ENCODE results near the gene CCDC154. TPM values are rescaled to one million over a fixed set of nuclear protein-coding genes. Genes with fewer than 3 reads are reported as not detected.

Gene CCDC154
- total and polyA plus RNA-seq, 10 of the 15 experiments (the other 5 are each of a cell fraction or from before 2014, with no cell fraction given) = 0.06 to 0.26 (median 0.25) TPM; not detected in 7

DNA sequence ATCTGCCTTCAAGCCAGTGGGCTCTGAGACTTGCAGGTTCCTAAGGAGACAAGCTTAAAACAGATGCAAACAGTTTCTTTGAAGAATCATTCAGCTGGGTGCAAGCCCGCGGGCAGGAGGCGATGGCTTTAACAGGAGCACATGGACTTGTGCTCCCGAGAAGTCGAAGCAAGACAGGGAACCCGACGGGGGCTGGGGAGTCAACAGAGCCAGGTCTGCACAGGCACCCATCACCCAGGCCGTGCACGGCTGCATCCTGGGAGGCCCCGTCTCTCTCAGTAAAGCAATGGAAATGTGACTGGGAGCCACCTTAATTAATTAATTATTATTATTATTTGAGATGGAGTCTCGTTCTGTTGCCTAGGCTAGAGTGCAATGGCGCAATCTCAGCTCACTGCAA is 44.7 kb upstream of the CCDC154 start:
- Histone ChIP-seq H3K79me2 (ENCODE audit: control insufficient read depth, insufficient read depth, low read length) (peaks cover 9% of the 10 kb centered on the region), H3K36me3 (ENCODE audit: control insufficient read depth in 2 of 2, insufficient read depth in 2 of 2, low read length in 1 of 2) (no peaks in the 10 kb centered on the region), H3K9ac (ENCODE audit: control insufficient read depth, insufficient read depth, low read length) (no peak overlapping the region), H3K9me3 (replicated peaks; ENCODE audit: control insufficient read depth, insufficient read depth, low read length) (no peaks in the 10 kb centered on the region), H3K27ac (ENCODE audit: control insufficient read depth, insufficient read depth) (no peak overlapping the region), H3K4me3 (no peak overlapping the region), H4K20me1 (ENCODE audit: control insufficient read depth, insufficient read depth) (no peaks in the 10 kb centered on the region), H2AFZ (ENCODE audit: control insufficient read depth, low read depth, low read length) (no peak overlapping the region), H3K4me2 (ENCODE audit: control insufficient read depth, insufficient read depth) (no peak overlapping the region), H3K4me1 (ENCODE audit: control insufficient read depth, insufficient read depth, low read length) (peaks cover 2% of the 10 kb centered on the region), H3K27me3 (replicated peaks in 1 of 2; ENCODE audit: control insufficient read depth in 2 of 2, insufficient read depth in 2 of 2, low read length in 1 of 2) (no peaks in the 10 kb centered on the region)
- in situ Hi-C loops (cut with MboI) (no loop called here), intact Hi-C loops (cut with micrococcal nuclease; ENCODE audit: unreplicated experiment) (no loop called here)
- DNase-seq (ENCODE audit: low read depth, low spot score) (no peak), ATAC-seq (no peak), FAIRE-seq (no peak)
- ChIA-PET SMC1A (ENCODE audit: uncharacterized antibody, unreplicated experiment) (no interaction called here), POLR2A (no interaction called here), CTCF (no interaction called here), RAD21 (ENCODE audit: unreplicated experiment) (no interaction called here)
- TF ChIP-seq MXI1 (IDR thresholded peaks at IDR 0.05; ENCODE audit: low read depth, low read length) (no peak), ASH2L (IDR thresholded peaks at IDR 0.05; ENCODE audit: borderline replicate concordance, low read depth) (no peak), CREB1 (IDR thresholded peaks at IDR 0.05; ENCODE audit: low read depth) (no peak), JUNB (IDR thresholded peaks at IDR 0.05) (no peak), LARP7 (IDR thresholded peaks at IDR 0.05) (no peak), SMAD1 (IDR thresholded peaks at IDR 0.05; ENCODE audit: low read depth, partially characterized antibody) (no peak), NFYA (IDR thresholded peaks at IDR 0.05; ENCODE audit: borderline replicate concordance, low read depth, low read length) (no peak), TCF3 (IDR thresholded peaks at IDR 0.05; ENCODE audit: borderline replicate concordance, insufficient read depth, low read depth, low read length) (no peak), STAT1 (conservative IDR thresholded peaks at IDR 0.05) (no peak), HDGF (IDR thresholded peaks at IDR 0.05) (no peak), NRF1 (conservative IDR thresholded peaks at IDR 0.05; ENCODE audit: low read depth, low read length) (no peak), SMARCA5 (IDR thresholded peaks at IDR 0.05) (no peak), WRNIP1 (IDR thresholded peaks at IDR 0.05; ENCODE audit: borderline replicate concordance, low read depth, low read length) (no peak)
- TF ChIP-seq, protein P1, sequence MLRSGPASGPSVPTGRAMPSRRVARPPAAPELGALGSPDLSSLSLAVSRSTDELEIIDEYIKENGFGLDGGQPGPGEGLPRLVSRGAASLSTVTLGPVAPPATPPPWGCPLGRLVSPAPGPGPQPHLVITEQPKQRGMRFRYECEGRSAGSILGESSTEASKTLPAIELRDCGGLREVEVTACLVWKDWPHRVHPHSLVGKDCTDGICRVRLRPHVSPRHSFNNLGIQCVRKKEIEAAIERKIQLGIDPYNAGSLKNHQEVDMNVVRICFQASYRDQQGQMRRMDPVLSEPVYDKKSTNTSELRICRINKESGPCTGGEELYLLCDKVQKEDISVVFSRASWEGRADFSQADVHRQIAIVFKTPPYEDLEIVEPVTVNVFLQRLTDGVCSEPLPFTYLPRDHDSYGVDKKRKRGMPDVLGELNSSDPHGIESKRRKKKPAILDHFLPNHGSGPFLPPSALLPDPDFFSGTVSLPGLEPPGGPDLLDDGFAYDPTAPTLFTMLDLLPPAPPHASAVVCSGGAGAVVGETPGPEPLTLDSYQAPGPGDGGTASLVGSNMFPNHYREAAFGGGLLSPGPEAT (IDR thresholded peaks at IDR 0.05; ENCODE audit: low read depth) = no peak
- TF ChIP-seq, protein P2, sequence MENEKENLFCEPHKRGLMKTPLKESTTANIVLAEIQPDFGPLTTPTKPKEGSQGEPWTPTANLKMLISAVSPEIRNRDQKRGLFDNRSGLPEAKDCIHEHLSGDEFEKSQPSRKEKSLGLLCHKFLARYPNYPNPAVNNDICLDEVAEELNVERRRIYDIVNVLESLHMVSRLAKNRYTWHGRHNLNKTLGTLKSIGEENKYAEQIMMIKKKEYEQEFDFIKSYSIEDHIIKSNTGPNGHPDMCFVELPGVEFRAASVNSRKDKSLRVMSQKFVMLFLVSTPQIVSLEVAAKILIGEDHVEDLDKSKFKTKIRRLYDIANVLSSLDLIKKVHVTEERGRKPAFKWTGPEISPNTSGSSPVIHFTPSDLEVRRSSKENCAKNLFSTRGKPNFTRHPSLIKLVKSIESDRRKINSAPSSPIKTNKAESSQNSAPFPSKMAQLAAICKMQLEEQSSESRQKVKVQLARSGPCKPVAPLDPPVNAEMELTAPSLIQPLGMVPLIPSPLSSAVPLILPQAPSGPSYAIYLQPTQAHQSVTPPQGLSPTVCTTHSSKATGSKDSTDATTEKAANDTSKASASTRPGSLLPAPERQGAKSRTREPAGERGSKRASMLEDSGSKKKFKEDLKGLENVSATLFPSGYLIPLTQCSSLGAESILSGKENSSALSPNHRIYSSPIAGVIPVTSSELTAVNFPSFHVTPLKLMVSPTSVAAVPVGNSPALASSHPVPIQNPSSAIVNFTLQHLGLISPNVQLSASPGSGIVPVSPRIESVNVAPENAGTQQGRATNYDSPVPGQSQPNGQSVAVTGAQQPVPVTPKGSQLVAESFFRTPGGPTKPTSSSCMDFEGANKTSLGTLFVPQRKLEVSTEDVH (IDR thresholded peaks at IDR 0.05; ENCODE audit: low read depth, partially characterized antibody) = no peak
- TF ChIP-seq, protein P3, sequence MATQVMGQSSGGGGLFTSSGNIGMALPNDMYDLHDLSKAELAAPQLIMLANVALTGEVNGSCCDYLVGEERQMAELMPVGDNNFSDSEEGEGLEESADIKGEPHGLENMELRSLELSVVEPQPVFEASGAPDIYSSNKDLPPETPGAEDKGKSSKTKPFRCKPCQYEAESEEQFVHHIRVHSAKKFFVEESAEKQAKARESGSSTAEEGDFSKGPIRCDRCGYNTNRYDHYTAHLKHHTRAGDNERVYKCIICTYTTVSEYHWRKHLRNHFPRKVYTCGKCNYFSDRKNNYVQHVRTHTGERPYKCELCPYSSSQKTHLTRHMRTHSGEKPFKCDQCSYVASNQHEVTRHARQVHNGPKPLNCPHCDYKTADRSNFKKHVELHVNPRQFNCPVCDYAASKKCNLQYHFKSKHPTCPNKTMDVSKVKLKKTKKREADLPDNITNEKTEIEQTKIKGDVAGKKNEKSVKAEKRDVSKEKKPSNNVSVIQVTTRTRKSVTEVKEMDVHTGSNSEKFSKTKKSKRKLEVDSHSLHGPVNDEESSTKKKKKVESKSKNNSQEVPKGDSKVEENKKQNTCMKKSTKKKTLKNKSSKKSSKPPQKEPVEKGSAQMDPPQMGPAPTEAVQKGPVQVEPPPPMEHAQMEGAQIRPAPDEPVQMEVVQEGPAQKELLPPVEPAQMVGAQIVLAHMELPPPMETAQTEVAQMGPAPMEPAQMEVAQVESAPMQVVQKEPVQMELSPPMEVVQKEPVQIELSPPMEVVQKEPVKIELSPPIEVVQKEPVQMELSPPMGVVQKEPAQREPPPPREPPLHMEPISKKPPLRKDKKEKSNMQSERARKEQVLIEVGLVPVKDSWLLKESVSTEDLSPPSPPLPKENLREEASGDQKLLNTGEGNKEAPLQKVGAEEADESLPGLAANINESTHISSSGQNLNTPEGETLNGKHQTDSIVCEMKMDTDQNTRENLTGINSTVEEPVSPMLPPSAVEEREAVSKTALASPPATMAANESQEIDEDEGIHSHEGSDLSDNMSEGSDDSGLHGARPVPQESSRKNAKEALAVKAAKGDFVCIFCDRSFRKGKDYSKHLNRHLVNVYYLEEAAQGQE (IDR thresholded peaks at IDR 0.05; ENCODE audit: low read depth, low read length) = no peak
- TF ChIP-seq, protein P4, sequence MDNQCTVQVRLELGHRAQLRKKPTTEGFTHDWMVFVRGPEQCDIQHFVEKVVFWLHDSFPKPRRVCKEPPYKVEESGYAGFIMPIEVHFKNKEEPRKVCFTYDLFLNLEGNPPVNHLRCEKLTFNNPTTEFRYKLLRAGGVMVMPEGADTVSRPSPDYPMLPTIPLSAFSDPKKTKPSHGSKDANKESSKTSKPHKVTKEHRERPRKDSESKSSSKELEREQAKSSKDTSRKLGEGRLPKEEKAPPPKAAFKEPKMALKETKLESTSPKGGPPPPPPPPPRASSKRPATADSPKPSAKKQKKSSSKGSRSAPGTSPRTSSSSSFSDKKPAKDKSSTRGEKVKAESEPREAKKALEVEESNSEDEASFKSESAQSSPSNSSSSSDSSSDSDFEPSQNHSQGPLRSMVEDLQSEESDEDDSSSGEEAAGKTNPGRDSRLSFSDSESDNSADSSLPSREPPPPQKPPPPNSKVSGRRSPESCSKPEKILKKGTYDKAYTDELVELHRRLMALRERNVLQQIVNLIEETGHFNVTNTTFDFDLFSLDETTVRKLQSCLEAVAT (IDR thresholded peaks at IDR 0.05) = no peak
- 80% methylated on average over 12 of the region's 12 CpGs for WGBS (ENCODE audit: insufficient coverage, insufficient replicate concordance, low lambda C conversion rate, missing lambda C conversion rate)
- BruUV-seq (replicated peaks) = no TSS peak

Measured in GM12878 (cell line).